OCI-LY1 (cell line): ENCODE data around the gene ARIH1.

ENCODE experiments used
- EZH2 ChIP-seq: fragments of 200-600 bp; sonication (generic), shearing (Covaris generic); IDR thresholded peaks from 2 replicates; pipeline ENCODE4 v1.8.0; 2017; ENCODE audit warnings: borderline replicate concordance, mixed run types, mild to moderate bottlenecking, antibody characterized with exemption, low read length, moderate library complexity, mixed read lengths
- TF ChIP-seq, protein P1 (sequence below): fragments of 200-600 bp; sonication (generic), shearing (Covaris generic); IDR thresholded peaks from 2 replicates; pipeline ENCODE4 v1.5.1; 2017; ENCODE audit warnings: mild to moderate bottlenecking, antibody characterized with exemption, low read length, moderate library complexity, mixed read lengths

DNA sequence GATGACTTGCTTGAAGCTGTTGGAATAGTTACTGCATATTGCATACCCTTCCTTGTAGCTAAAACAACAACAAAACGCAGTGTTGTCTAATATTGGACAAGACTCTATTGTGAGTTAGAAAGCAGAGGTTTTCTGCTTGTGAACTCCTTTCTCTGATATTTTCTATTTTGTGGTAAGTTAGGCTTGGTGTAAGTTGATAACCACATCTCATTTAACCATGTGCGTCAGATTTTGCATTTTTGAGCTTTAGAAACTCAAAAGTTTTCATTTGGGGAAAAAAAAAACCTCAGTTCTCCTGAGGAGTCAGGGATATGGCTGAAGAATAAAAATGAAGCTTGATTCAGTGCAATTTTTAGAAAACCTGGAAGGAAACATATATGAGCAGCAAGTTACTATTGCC lies 1.5 kb downstream of the ARIH1 start:
- TF ChIP-seq, protein P1, sequence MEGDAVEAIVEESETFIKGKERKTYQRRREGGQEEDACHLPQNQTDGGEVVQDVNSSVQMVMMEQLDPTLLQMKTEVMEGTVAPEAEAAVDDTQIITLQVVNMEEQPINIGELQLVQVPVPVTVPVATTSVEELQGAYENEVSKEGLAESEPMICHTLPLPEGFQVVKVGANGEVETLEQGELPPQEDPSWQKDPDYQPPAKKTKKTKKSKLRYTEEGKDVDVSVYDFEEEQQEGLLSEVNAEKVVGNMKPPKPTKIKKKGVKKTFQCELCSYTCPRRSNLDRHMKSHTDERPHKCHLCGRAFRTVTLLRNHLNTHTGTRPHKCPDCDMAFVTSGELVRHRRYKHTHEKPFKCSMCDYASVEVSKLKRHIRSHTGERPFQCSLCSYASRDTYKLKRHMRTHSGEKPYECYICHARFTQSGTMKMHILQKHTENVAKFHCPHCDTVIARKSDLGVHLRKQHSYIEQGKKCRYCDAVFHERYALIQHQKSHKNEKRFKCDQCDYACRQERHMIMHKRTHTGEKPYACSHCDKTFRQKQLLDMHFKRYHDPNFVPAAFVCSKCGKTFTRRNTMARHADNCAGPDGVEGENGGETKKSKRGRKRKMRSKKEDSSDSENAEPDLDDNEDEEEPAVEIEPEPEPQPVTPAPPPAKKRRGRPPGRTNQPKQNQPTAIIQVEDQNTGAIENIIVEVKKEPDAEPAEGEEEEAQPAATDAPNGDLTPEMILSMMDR, result no peak
- no peak for TF ChIP-seq EZH2
